ENCODE measurements around the gene KCNAB1.

Gene KCNAB1

GRCh38 chr3:156397534-156397933 lies 277.2 kb downstream of the KCNAB1 start:
- Histone ChIP-seq H3K9ac (ENCODE audit: low read depth, low read length, poor library complexity, severe bottlenecking) (no peak overlapping the region), H3K36me3 (ENCODE audit: insufficient read depth, low read length) (no peaks in the 10 kb centered on the region), H3K4me2 (ENCODE audit: low read depth, low read length, poor library complexity, severe bottlenecking) (no peak overlapping the region), H4K20me1 (ENCODE audit: insufficient read depth, low read length, poor library complexity, severe bottlenecking) (no peaks in the 10 kb centered on the region), H3K9me2 (replicated peaks; ENCODE audit: low read depth, low read length) (no peaks in the 10 kb centered on the region), H3K4me3 (ENCODE audit: low read length, poor library complexity, severe bottlenecking) (no peak overlapping the region), H2AFZ (ENCODE audit: low read length) (no peak overlapping the region), H3K4me1 (ENCODE audit: insufficient read depth, low read length, poor library complexity, severe bottlenecking) (peaks cover 20% of the 10 kb centered on the region), H3K79me2 (ENCODE audit: insufficient read depth, low read length) (no peaks in the 10 kb centered on the region), H3F3A (ENCODE audit: low read depth) (no peaks in the 10 kb centered on the region), H3K9me3 (ENCODE audit: insufficient read depth, low read depth, low read length) (no peaks in the 10 kb centered on the region), H3K27me3 (ENCODE audit: insufficient read depth, low read length, poor library complexity, severe bottlenecking) (no peaks in the 10 kb centered on the region)
- no peak for TF ChIP-seq EZH2phosphoT487 (IDR thresholded peaks at IDR 0.05; ENCODE audit: borderline replicate concordance)
- TF ChIP-seq, protein P1, sequence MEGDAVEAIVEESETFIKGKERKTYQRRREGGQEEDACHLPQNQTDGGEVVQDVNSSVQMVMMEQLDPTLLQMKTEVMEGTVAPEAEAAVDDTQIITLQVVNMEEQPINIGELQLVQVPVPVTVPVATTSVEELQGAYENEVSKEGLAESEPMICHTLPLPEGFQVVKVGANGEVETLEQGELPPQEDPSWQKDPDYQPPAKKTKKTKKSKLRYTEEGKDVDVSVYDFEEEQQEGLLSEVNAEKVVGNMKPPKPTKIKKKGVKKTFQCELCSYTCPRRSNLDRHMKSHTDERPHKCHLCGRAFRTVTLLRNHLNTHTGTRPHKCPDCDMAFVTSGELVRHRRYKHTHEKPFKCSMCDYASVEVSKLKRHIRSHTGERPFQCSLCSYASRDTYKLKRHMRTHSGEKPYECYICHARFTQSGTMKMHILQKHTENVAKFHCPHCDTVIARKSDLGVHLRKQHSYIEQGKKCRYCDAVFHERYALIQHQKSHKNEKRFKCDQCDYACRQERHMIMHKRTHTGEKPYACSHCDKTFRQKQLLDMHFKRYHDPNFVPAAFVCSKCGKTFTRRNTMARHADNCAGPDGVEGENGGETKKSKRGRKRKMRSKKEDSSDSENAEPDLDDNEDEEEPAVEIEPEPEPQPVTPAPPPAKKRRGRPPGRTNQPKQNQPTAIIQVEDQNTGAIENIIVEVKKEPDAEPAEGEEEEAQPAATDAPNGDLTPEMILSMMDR (conservative IDR thresholded peaks at IDR 0.05; ENCODE audit: low read length): no peak

DNA sequence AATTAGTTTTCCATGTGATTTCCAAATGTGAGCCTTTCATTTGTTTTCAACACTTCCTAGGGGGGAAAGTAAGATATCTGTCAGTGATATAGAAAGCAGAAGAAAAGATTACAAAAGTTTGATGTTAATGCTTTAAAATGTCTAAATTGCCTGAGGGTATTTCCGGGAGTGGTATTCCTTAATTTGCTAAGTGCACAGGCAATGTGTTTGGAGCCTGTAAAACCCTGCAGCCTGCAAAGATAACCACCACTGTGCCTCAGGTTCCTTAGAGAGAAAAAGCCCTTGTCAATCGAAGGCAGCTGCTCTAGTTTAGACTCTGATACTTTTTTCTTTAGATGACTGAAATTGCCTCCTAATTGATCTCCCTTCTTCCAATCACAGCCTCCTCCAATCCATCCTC lies 279.7 kb downstream of the KCNAB1 start:
- Histone ChIP-seq H2AFZ (ENCODE audit: low read length) (no peak overlapping the region), H3K27me3 (ENCODE audit: insufficient read depth, low read length, poor library complexity, severe bottlenecking) (no peaks in the 10 kb centered on the region), H3F3A (ENCODE audit: low read depth) (no peaks in the 10 kb centered on the region)

GRCh38 chr3:156400735-156401134 lies 280.4 kb downstream of the KCNAB1 start:
- H3K27me3 ChIP-seq (ENCODE audit: insufficient read depth, low read length, poor library complexity, severe bottlenecking): no peaks in the 10 kb centered on the region

More for the DNA sequence above, 279.7 kb downstream of the KCNAB1 start:
- no peak overlapping the region for H3K9ac ChIP-seq (ENCODE audit: low read depth, low read length, poor library complexity, severe bottlenecking)
- no peaks in the 10 kb centered on the region for H3K36me3 ChIP-seq (ENCODE audit: insufficient read depth, low read length)
- no peaks in the 10 kb centered on the region for H3K79me2 ChIP-seq (ENCODE audit: insufficient read depth, low read length)
- H3K9me2 ChIP-seq (replicated peaks; ENCODE audit: low read depth, low read length): no peaks in the 10 kb centered on the region
- H3K4me3 ChIP-seq (ENCODE audit: low read length, poor library complexity, severe bottlenecking): no peak overlapping the region
- H4K20me1 ChIP-seq (ENCODE audit: insufficient read depth, low read length, poor library complexity, severe bottlenecking): no peaks in the 10 kb centered on the region
- TF ChIP-seq, protein P1 (conservative IDR thresholded peaks at IDR 0.05; ENCODE audit: low read length): no peak
- no peak for TF ChIP-seq EZH2phosphoT487 (IDR thresholded peaks at IDR 0.05; ENCODE audit: borderline replicate concordance)
- H3K9me3 ChIP-seq (ENCODE audit: insufficient read depth, low read depth, low read length): no peaks in the 10 kb centered on the region
- peaks cover 14% of the 10 kb centered on the region for H3K4me1 ChIP-seq (ENCODE audit: insufficient read depth, low read length, poor library complexity, severe bottlenecking)
- H3K4me2 ChIP-seq (ENCODE audit: low read depth, low read length, poor library complexity, severe bottlenecking): no peak overlapping the region

DNA sequence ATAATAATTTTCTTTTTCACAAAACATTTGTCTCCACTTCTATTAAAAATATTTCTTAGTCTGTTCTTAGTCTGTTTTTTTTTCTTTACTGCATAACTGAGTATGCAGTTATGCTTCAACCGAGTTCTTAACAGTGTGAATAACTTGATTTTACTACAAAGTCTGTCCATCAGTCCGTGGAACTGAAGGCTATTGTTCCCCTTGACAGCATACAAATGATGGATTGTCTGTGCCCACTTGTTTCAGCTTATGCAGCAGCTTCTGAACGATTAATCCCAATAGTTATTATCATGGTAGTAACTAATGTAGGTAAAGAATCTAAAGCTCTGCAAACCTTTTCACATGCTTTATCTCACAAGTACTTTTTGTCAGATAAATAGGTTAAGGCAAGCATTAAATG lies 283.8 kb downstream of the KCNAB1 start:
- Histone ChIP-seq H3K4me2 (ENCODE audit: low read depth, low read length, poor library complexity, severe bottlenecking) (no peak overlapping the region), H3K27me3 (ENCODE audit: insufficient read depth, low read length, poor library complexity, severe bottlenecking) (no peaks in the 10 kb centered on the region), H3K9me3 (ENCODE audit: insufficient read depth, low read depth, low read length) (no peaks in the 10 kb centered on the region), H3K4me1 (ENCODE audit: insufficient read depth, low read length, poor library complexity, severe bottlenecking) (peaks cover 10% of the 10 kb centered on the region), H3K79me2 (ENCODE audit: insufficient read depth, low read length) (no peaks in the 10 kb centered on the region), H3K9ac (ENCODE audit: low read depth, low read length, poor library complexity, severe bottlenecking) (no peak overlapping the region), H3F3A (ENCODE audit: low read depth) (no peaks in the 10 kb centered on the region), H3K4me3 (ENCODE audit: low read length, poor library complexity, severe bottlenecking) (no peak overlapping the region), H3K36me3 (ENCODE audit: insufficient read depth, low read length) (no peaks in the 10 kb centered on the region), H4K20me1 (ENCODE audit: insufficient read depth, low read length, poor library complexity, severe bottlenecking) (no peaks in the 10 kb centered on the region), H2AFZ (ENCODE audit: low read length) (no peak overlapping the region), H3K9me2 (replicated peaks; ENCODE audit: low read depth, low read length) (no peaks in the 10 kb centered on the region)
- TF ChIP-seq EZH2phosphoT487 (IDR thresholded peaks at IDR 0.05; ENCODE audit: borderline replicate concordance): no peak
- TF ChIP-seq, protein P1 (conservative IDR thresholded peaks at IDR 0.05; ENCODE audit: low read length): no peak

More at GRCh38 chr3:156400735-156401134, 280.4 kb downstream of the KCNAB1 start:
- Histone ChIP-seq H3K4me2 (ENCODE audit: low read depth, low read length, poor library complexity, severe bottlenecking) (no peak overlapping the region), H4K20me1 (ENCODE audit: insufficient read depth, low read length, poor library complexity, severe bottlenecking) (no peaks in the 10 kb centered on the region), H3K9me2 (replicated peaks; ENCODE audit: low read depth, low read length) (no peaks in the 10 kb centered on the region), H3K4me1 (ENCODE audit: insufficient read depth, low read length, poor library complexity, severe bottlenecking) (peaks cover 14% of the 10 kb centered on the region), H3K4me3 (ENCODE audit: low read length, poor library complexity, severe bottlenecking) (no peak overlapping the region), H3F3A (ENCODE audit: low read depth) (no peaks in the 10 kb centered on the region), H2AFZ (ENCODE audit: low read length) (no peak overlapping the region), H3K9me3 (ENCODE audit: insufficient read depth, low read depth, low read length) (no peaks in the 10 kb centered on the region), H3K79me2 (ENCODE audit: insufficient read depth, low read length) (no peaks in the 10 kb centered on the region), H3K36me3 (ENCODE audit: insufficient read depth, low read length) (no peaks in the 10 kb centered on the region), H3K9ac (ENCODE audit: low read depth, low read length, poor library complexity, severe bottlenecking) (no peak overlapping the region)
- no peak for TF ChIP-seq EZH2phosphoT487 (IDR thresholded peaks at IDR 0.05; ENCODE audit: borderline replicate concordance)

Data from Loucy (cell line).